ENCODE data around the gene SECTM1. TPM values are rescaled to one million over a fixed set of nuclear protein-coding genes. Genes with fewer than 3 reads are reported as not detected.
"Not testable (repeated sequence)": the region's sequence is repeated elsewhere in the genome, so short reads cannot be mapped to it uniquely, and the experiment has no call there.

SECTM1 gene
- polyA plus RNA-seq (2013, experiment 1 of 2): not detected
- not detected for polyA plus RNA-seq (2013, experiment 2 of 2)

- no peaks in the 10 kb centered on the region for H3K36me3 ChIP-seq (ENCODE audit: control insufficient read depth, insufficient read depth, low read length)
- peaks cover 9% of the 10 kb centered on the region for H3K4me1 ChIP-seq (ENCODE audit: control insufficient read depth, insufficient read depth, low read length, poor library complexity, severe bottlenecking)
- H3K9me3 ChIP-seq (ENCODE audit: control insufficient read depth, low read length): no peaks in the 10 kb centered on the region
- H3K4me3 ChIP-seq (ENCODE audit: extremely low read depth, insufficient read depth, low read length, poor library complexity, severe bottlenecking): no peak within 1 kb of the TSS
- H3K27ac ChIP-seq (ENCODE audit: low read depth, low read length, severe bottlenecking): no peak within 1 kb of the TSS
- WGBS, 2 experiments (ENCODE audit: insufficient coverage in 2 of 2): 8 to 16% methylated on average over 36 to 67 of the region's 90 CpGs
Observed at GRCh38 chr17:82333279-82334171, at the start of gene SECTM1. Gene SECTM1 (minus strand): TSS chr17:82333766. CDS start chr17:82327240, 6,526 bp downstream.

DNA sequence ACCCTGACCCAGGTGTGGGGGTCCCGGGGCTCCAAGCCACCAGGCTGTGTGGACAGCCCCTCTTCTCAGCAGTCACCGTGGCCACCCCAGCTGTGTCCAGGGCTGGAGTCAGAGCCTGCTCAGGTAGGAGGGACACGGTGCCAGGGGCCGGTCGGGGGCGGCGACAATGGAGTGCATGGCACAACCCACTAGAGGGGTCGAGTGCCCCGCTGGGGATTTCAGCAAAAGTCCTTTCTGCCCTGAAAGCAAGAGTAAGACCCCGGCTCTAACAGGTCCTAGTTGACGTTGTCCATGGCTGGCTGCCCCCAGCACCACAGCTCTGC lies 49.3 kb upstream of the SECTM1 start:
- no peaks in the 10 kb centered on the region for H3K36me3 ChIP-seq (ENCODE audit: control insufficient read depth, insufficient read depth, low read length)
- no peak overlapping the region for H3K27ac ChIP-seq (ENCODE audit: low read depth, low read length, severe bottlenecking)
- no peaks in the 10 kb centered on the region for H3K9me3 ChIP-seq (ENCODE audit: control insufficient read depth, low read length)
- WGBS, 2 experiments (ENCODE audit: insufficient coverage in 2 of 2): 91 to 92% methylated on average over 10 to 11 of the region's 11 CpGs
- H3K4me3 ChIP-seq (ENCODE audit: extremely low read depth, insufficient read depth, low read length, poor library complexity, severe bottlenecking): no peak overlapping the region
- H3K4me1 ChIP-seq (ENCODE audit: control insufficient read depth, insufficient read depth, low read length, poor library complexity, severe bottlenecking): peaks cover 11% of the 10 kb centered on the region

GRCh38 chr17:82382220-82382932 lies 48.8 kb upstream of the SECTM1 start:
- whole genome bisulfite sequencing, 2 experiments (ENCODE audit: insufficient coverage in 2 of 2): 94 to 96% methylated on average over 11 to 16 of the region's 21 CpGs
- H3K36me3 ChIP-seq (ENCODE audit: control insufficient read depth, insufficient read depth, low read length); H3K9me3 ChIP-seq (ENCODE audit: control insufficient read depth, low read length); H3K4me3 ChIP-seq (ENCODE audit: extremely low read depth, insufficient read depth, low read length, poor library complexity, severe bottlenecking); H3K27ac ChIP-seq (ENCODE audit: low read depth, low read length, severe bottlenecking): not testable (repeated sequence)
- H3K4me1 ChIP-seq (ENCODE audit: control insufficient read depth, insufficient read depth, low read length, poor library complexity, severe bottlenecking): peaks cover 11% of the 10 kb centered on the region

- 92% methylated on average over 7 of the region's 10 CpGs; no CpG with 5 or more reads in 1 of the 2 experiments for WGBS, 2 experiments (ENCODE audit: insufficient coverage in 2 of 2)
- H3K4me3 ChIP-seq (ENCODE audit: extremely low read depth, insufficient read depth, low read length, poor library complexity, severe bottlenecking); H3K27ac ChIP-seq (ENCODE audit: low read depth, low read length, severe bottlenecking); H3K36me3 ChIP-seq (ENCODE audit: control insufficient read depth, insufficient read depth, low read length); H3K9me3 ChIP-seq (ENCODE audit: control insufficient read depth, low read length): not testable (repeated sequence)
- H3K4me1 ChIP-seq (ENCODE audit: control insufficient read depth, insufficient read depth, low read length, poor library complexity, severe bottlenecking): peaks cover 11% of the 10 kb centered on the region
Observed at GRCh38 chr17:82381703-82382009, 48.1 kb upstream of the SECTM1 start.

GRCh38 chr17:82380860-82381702 lies 47.5 kb upstream of the SECTM1 start:
- Histone ChIP-seq H3K27ac (ENCODE audit: low read depth, low read length, severe bottlenecking) (no peak overlapping the region), H3K4me3 (ENCODE audit: extremely low read depth, insufficient read depth, low read length, poor library complexity, severe bottlenecking) (no peak overlapping the region)

GRCh38 chr17:82378741-82379021 lies 45.1 kb upstream of the SECTM1 start:
- H3K9me3 ChIP-seq (ENCODE audit: control insufficient read depth, low read length): no peaks in the 10 kb centered on the region
- no peak overlapping the region for H3K27ac ChIP-seq (ENCODE audit: low read depth, low read length, severe bottlenecking)
- WGBS, 2 experiments (ENCODE audit: insufficient coverage in 2 of 2): 85 to 91% methylated on average over 7 to 9 of the region's 10 CpGs
- H3K4me1 ChIP-seq (ENCODE audit: control insufficient read depth, insufficient read depth, low read length, poor library complexity, severe bottlenecking): no peaks in the 10 kb centered on the region
- H3K36me3 ChIP-seq (ENCODE audit: control insufficient read depth, insufficient read depth, low read length): no peaks in the 10 kb centered on the region
- no peak overlapping the region for H3K4me3 ChIP-seq (ENCODE audit: extremely low read depth, insufficient read depth, low read length, poor library complexity, severe bottlenecking)

More at GRCh38 chr17:82380860-82381702, 47.5 kb upstream of the SECTM1 start:
- WGBS, 2 experiments (ENCODE audit: insufficient coverage in 2 of 2): 89% methylated on average over 20 to 22 of the region's 23 CpGs
- H3K36me3 ChIP-seq (ENCODE audit: control insufficient read depth, insufficient read depth, low read length): no peaks in the 10 kb centered on the region
- H3K9me3 ChIP-seq (ENCODE audit: control insufficient read depth, low read length): no peaks in the 10 kb centered on the region
- H3K4me1 ChIP-seq (ENCODE audit: control insufficient read depth, insufficient read depth, low read length, poor library complexity, severe bottlenecking): peaks cover 11% of the 10 kb centered on the region

- no peak overlapping the region for H3K27ac ChIP-seq (ENCODE audit: low read depth, low read length, severe bottlenecking)
- H3K4me1 ChIP-seq (ENCODE audit: control insufficient read depth, insufficient read depth, low read length, poor library complexity, severe bottlenecking): no peaks in the 10 kb centered on the region
- H3K9me3 ChIP-seq (ENCODE audit: control insufficient read depth, low read length): no peaks in the 10 kb centered on the region
- 92 to 94% methylated on average over 24 to 29 of the region's 31 CpGs for WGBS, 2 experiments (ENCODE audit: insufficient coverage in 2 of 2)
- H3K36me3 ChIP-seq (ENCODE audit: control insufficient read depth, insufficient read depth, low read length): no peaks in the 10 kb centered on the region
- no peak overlapping the region for H3K4me3 ChIP-seq (ENCODE audit: extremely low read depth, insufficient read depth, low read length, poor library complexity, severe bottlenecking)
Observed at GRCh38 chr17:82377924-82378740, 44.6 kb upstream of the SECTM1 start.

- no CpG with 5 or more reads among the region's 5 CpGs for WGBS, 2 experiments (ENCODE audit: insufficient coverage in 2 of 2)
- not testable (repeated sequence) for H3K36me3 ChIP-seq (ENCODE audit: control insufficient read depth, insufficient read depth, low read length); H3K4me3 ChIP-seq (ENCODE audit: extremely low read depth, insufficient read depth, low read length, poor library complexity, severe bottlenecking); H3K4me1 ChIP-seq (ENCODE audit: control insufficient read depth, insufficient read depth, low read length, poor library complexity, severe bottlenecking); H3K27ac ChIP-seq (ENCODE audit: low read depth, low read length, severe bottlenecking); H3K9me3 ChIP-seq (ENCODE audit: control insufficient read depth, low read length)
Observed at GRCh38 chr17:82377294-82377693, 43.7 kb upstream of the SECTM1 start.

DNA sequence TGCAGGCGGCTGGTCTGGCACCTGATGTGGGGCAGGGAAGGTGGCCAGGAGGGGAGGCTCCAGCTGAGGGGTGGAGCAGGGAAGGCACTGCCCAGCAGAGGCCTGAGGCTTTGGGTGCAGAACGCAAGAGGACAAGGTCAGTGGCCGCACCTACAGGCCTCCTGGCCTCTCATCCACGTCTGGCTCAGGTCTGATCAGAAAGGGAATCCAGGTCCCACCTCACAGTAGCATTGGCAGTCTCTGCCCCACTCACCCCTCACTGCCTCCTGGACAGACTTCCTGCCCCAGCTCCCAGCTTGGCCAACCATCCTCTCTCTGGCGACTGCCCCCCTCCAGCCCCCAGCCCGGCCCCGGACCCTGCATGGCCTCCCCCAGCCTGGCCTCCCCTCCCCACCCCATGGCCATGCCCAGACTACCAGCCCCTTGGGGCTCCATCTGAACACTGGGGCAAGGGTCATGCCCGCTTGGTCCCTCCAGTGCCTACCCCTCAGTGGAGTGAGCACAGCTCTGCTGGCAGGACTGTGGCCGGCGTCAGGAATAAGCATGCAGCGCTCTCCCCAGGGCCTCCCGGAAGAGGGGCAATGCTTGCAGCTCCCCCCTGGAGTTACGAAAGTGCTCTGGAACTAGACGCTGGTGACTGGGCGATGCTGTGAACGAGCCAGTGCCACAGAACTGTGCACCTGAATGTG lies 42.6 kb upstream of the SECTM1 start:
- Histone ChIP-seq H3K4me1 (ENCODE audit: control insufficient read depth, insufficient read depth, low read length, poor library complexity, severe bottlenecking) (no peaks in the 10 kb centered on the region), H3K4me3 (ENCODE audit: extremely low read depth, insufficient read depth, low read length, poor library complexity, severe bottlenecking) (no peak overlapping the region), H3K27ac (ENCODE audit: low read depth, low read length, severe bottlenecking) (no peak overlapping the region), H3K9me3 (ENCODE audit: control insufficient read depth, low read length) (no peaks in the 10 kb centered on the region), H3K36me3 (ENCODE audit: control insufficient read depth, insufficient read depth, low read length) (no peaks in the 10 kb centered on the region)
- WGBS, 2 experiments (ENCODE audit: insufficient coverage in 2 of 2): 95 to 97% methylated on average over 13 to 14 of the region's 16 CpGs
